HG03280 (cell line): ENCODE data around the gene GNPNAT1.
"Not testable (repeated sequence)": the region's sequence is repeated elsewhere in the genome, so short reads cannot be mapped to it uniquely, and the experiment has no call there.

Source experiments
- ATAC-seq: cut with Tn5 transposase; IDR thresholded peaks from one replicate; pipeline ENCODE4 v1.9.1; 2021; ENCODE audit warnings: mild to moderate bottlenecking, moderate library complexity; ENCODE audit not compliant: unreplicated experiment

Gene GNPNAT1

DNA sequence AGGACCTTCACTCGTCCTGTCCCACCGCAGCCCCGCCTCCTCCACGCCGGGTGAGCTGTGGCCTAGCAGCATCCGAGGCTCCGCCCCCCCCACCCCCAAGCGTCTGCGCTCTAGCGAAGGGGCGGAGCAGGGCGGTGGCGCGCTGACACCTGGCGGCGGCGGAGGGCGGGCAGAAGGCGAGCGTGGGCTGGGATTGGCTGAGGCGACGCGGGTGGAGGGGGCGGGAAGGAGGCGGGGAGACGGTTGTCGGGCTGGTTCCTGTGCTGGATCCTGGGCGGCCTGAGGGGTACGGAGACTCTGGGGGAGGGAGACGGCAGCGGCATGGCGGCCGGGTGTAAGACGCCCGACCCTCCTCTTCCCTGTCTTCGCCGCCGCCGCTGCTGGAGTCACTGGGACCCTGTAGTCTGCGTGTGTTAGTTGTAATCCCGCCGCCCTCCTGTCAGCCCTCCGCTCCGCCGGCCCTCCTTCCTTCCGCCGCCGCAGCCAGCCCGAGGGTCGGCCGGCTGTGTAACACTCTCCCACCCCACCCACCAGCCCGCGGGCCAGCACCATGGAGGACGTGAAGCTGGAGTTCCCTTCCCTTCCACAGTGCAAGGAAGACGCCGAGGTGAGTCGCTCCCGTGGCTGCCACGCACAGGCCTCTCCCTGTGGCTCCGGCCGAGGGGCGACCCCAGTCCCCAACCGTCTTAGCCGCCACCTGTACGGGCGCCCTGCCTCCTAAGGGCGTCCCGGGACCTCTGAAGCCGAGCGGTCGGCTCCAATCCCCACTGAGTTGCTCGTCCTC is 61.3 kb downstream of the GNPNAT1 start, which contains the start of gene STYX:
Gene STYX (plus strand): TSS at position 242 of the 784 bp plus-strand sequence. CDS start 309 bp downstream, at position 551.
- peak; percentile 96 for ATAC-seq

- ATAC-seq = no peak
Observed at GRCh38 chr14:52729585-52729924, 61.9 kb downstream of the GNPNAT1 start.

DNA sequence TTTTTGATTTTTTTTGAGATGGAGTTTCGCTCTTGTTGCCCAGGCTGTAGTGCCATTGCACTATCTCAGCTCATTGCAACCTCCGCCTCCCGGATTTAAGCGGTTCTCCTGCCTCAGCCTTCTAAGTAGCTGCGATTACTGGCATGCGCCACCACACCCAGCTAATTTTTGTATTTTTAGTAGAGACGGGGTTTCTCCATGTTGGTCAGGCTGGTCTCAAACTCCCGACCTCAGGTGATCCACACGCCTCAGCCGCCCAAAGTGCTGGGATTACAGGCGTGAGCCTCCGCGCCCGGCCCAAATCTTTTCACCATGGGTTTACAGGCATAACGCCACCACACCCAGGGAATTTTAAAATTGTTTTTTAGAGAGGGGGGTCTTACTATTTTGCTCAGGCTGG is 62.4 kb downstream of the GNPNAT1 start:
- not testable (repeated sequence) for ATAC-seq

DNA sequence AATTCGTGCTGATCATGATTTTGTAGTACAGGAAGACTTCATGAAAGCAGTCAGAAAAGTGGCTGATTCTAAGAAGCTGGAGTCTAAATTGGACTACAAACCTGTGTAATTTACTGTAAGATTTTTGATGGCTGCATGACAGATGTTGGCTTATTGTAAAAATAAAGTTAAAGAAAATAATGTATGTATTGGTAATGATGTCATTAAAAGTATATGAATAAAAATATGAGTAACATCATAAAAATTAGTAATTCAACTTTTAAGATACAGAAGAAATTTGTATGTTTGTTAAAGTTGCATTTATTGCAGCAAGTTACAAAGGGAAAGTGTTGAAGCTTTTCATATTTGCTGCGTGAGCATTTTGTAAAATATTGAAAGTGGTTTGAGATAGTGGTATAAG is 63.9 kb downstream of the GNPNAT1 start:
- ATAC-seq = not testable (repeated sequence)
